Measurements from ENCODE around the gene PAQR7. TPM values are rescaled to one million over a fixed set of nuclear protein-coding genes. Genes with fewer than 3 reads are reported as not detected.
A peak's percentile ranks its signal among the peaks of the same experiment; 100 is the strongest.

The PAQR7 gene
- total RNA-seq, 1 donor: 9.8 TPM

GRCh38 chr1:25909040-25909439 is 33.5 kb upstream of the PAQR7 start:
- no peak overlapping the region for H3K27ac ChIP-seq (ENCODE audit: low read depth, low read length)
- H3K27me3 ChIP-seq (ENCODE audit: insufficient read depth, low read length): no peaks in the 10 kb centered on the region
- DNase-seq (ENCODE audit: insufficient read length, low spot score, missing footprints): no peak
- H2AFZ ChIP-seq (ENCODE audit: low read length): no peak overlapping the region
- no peaks in the 10 kb centered on the region for H3K36me3 ChIP-seq (ENCODE audit: insufficient read depth, low read length)
- peaks cover 32% of the 10 kb centered on the region for H3K4me1 ChIP-seq (ENCODE audit: insufficient read depth, low read length)
- no peaks in the 10 kb centered on the region for H4K20me1 ChIP-seq (ENCODE audit: insufficient read depth, low read length)
- H3K4me2 ChIP-seq (ENCODE audit: insufficient read depth, low read length): no peak overlapping the region
- TF ChIP-seq, protein P1, sequence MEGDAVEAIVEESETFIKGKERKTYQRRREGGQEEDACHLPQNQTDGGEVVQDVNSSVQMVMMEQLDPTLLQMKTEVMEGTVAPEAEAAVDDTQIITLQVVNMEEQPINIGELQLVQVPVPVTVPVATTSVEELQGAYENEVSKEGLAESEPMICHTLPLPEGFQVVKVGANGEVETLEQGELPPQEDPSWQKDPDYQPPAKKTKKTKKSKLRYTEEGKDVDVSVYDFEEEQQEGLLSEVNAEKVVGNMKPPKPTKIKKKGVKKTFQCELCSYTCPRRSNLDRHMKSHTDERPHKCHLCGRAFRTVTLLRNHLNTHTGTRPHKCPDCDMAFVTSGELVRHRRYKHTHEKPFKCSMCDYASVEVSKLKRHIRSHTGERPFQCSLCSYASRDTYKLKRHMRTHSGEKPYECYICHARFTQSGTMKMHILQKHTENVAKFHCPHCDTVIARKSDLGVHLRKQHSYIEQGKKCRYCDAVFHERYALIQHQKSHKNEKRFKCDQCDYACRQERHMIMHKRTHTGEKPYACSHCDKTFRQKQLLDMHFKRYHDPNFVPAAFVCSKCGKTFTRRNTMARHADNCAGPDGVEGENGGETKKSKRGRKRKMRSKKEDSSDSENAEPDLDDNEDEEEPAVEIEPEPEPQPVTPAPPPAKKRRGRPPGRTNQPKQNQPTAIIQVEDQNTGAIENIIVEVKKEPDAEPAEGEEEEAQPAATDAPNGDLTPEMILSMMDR (IDR thresholded peaks at IDR 0.05; ENCODE audit: extremely low read depth, low read depth, low read length): no peak
- no peak overlapping the region for H3K4me3 ChIP-seq (ENCODE audit: insufficient read depth, low read length)
- peaks cover 10% of the 10 kb centered on the region for H3K79me2 ChIP-seq (ENCODE audit: insufficient read depth, low read length)
- H3K9me3 ChIP-seq (ENCODE audit: low read depth, low read length): no peaks in the 10 kb centered on the region

- H3K27ac ChIP-seq (ENCODE audit: low read depth, low read length): no peak overlapping the region
- no peaks in the 10 kb centered on the region for H3K27me3 ChIP-seq (ENCODE audit: insufficient read depth, low read length)
- no peak overlapping the region for H2AFZ ChIP-seq (ENCODE audit: low read length)
- H3K9me3 ChIP-seq (ENCODE audit: low read depth, low read length): no peaks in the 10 kb centered on the region
- H3K4me3 ChIP-seq (ENCODE audit: insufficient read depth, low read length): no peak overlapping the region
- no peak overlapping the region for H3K4me2 ChIP-seq (ENCODE audit: insufficient read depth, low read length)
- H3K4me1 ChIP-seq (ENCODE audit: insufficient read depth, low read length): peaks cover 35% of the 10 kb centered on the region
- TF ChIP-seq, protein P1 (IDR thresholded peaks at IDR 0.05; ENCODE audit: extremely low read depth, low read depth, low read length): no peak
- peak; percentile 66 for DNase-seq (ENCODE audit: insufficient read length, low spot score, missing footprints)
- H4K20me1 ChIP-seq (ENCODE audit: insufficient read depth, low read length): no peaks in the 10 kb centered on the region
- peaks cover 19% of the 10 kb centered on the region for H3K79me2 ChIP-seq (ENCODE audit: insufficient read depth, low read length)
- peaks cover 3% of the 10 kb centered on the region for H3K36me3 ChIP-seq (ENCODE audit: insufficient read depth, low read length)
Observed at GRCh38 chr1:25908161-25908560, 32.7 kb upstream of the PAQR7 start.

DNA sequence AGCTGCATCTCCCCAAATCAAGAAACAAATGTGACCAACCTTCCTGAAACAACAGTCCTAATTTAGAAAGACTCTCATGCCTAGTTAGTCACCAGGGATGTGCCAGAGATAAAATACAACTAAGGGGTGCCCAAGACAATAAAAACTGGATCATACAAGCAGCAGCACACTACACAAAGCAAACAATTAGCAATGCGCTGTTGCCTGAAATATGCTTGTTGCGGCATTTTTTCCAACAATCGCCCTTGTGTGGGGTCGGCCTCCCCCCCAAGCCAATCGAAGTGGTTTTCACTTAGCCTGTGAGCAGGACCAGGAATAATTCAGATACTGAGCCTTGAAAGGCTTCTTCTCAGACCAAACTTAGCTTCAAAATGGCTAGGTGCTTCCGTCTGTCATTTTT is 32.1 kb upstream of the PAQR7 start:
- Histone ChIP-seq H3K4me3 (ENCODE audit: insufficient read depth, low read length) (no peak overlapping the region), H2AFZ (ENCODE audit: low read length) (peak overlapping the region; percentile 88), H3K9me3 (ENCODE audit: low read depth, low read length) (no peaks in the 10 kb centered on the region), H3K27me3 (ENCODE audit: insufficient read depth, low read length) (no peaks in the 10 kb centered on the region), H3K4me1 (ENCODE audit: insufficient read depth, low read length) (peaks cover 33% of the 10 kb centered on the region), H4K20me1 (ENCODE audit: insufficient read depth, low read length) (no peaks in the 10 kb centered on the region), H3K36me3 (ENCODE audit: insufficient read depth, low read length) (peaks cover 9% of the 10 kb centered on the region), H3K4me2 (ENCODE audit: insufficient read depth, low read length) (no peak overlapping the region), H3K79me2 (ENCODE audit: insufficient read depth, low read length) (peaks cover 24% of the 10 kb centered on the region), H3K27ac (ENCODE audit: low read depth, low read length) (no peak overlapping the region)
- peak; percentile 72 for DNase-seq (ENCODE audit: insufficient read length, low spot score, missing footprints)
- TF ChIP-seq, protein P1 (IDR thresholded peaks at IDR 0.05; ENCODE audit: extremely low read depth, low read depth, low read length): no peak

DNA sequence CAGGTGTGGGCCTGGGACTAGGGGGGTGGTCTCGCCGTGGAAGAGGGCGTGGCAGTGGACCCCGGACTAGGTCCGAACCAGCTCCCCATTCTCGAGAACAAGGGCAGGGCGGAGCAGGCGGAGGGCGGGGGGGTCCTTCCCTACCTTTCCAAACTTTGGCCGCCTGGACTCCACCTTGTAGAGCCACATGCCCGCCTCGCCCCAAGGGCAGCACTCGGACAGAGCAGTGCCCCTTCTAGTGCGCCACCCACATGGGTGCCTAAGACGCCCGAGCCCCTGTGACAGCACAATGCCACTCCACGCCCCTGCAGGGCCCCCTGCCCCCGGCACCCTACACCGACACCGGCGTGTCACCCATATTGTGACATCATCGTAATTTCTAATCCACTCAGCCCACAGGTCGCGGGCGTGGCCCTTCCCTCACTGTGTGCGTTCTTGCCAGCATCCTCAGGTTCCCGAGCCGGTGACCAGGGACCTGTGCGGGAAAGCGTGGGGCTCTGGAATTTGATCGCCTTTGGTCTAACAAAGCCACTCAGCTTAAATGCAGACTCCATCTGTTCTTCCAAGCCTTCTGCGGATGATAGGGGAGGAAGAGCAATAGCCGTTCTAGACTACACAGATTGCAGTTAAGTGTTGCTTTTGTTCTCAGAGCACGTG is 31.3 kb upstream of the PAQR7 start:
- no peak for DNase-seq (ENCODE audit: insufficient read length, low spot score, missing footprints)
- peak overlapping the region; percentile 88 for H2AFZ ChIP-seq (ENCODE audit: low read length)
- peak overlapping the region; percentile 75 for H3K4me3 ChIP-seq (ENCODE audit: insufficient read depth, low read length)
- no peak overlapping the region for H3K27ac ChIP-seq (ENCODE audit: low read depth, low read length)
- peaks cover 25% of the 10 kb centered on the region for H3K4me1 ChIP-seq (ENCODE audit: insufficient read depth, low read length)
- H3K4me2 ChIP-seq (ENCODE audit: insufficient read depth, low read length): peak overlapping the region; percentile 83
- no peaks in the 10 kb centered on the region for H3K27me3 ChIP-seq (ENCODE audit: insufficient read depth, low read length)
- peaks cover 15% of the 10 kb centered on the region for H3K36me3 ChIP-seq (ENCODE audit: insufficient read depth, low read length)
- peaks cover 32% of the 10 kb centered on the region for H3K79me2 ChIP-seq (ENCODE audit: insufficient read depth, low read length)
- TF ChIP-seq, protein P1 (IDR thresholded peaks at IDR 0.05; ENCODE audit: extremely low read depth, low read depth, low read length): no peak
- no peaks in the 10 kb centered on the region for H3K9me3 ChIP-seq (ENCODE audit: low read depth, low read length)
- no peaks in the 10 kb centered on the region for H4K20me1 ChIP-seq (ENCODE audit: insufficient read depth, low read length)
